Muscle of arm (tissue), 12 donors: Measurements from ENCODE around the gene LAPTM4A. TPM values are rescaled to one million over a fixed set of nuclear protein-coding genes. Genes with fewer than 3 reads are reported as not detected.

ENCODE experiments used
- DNase-seq: peaks from one replicate; pipeline ENCODE4 v3.0.0-alpha.2; 2013
- polyA plus RNA-seq, 12 donors: library from polyadenylated mRNA; unstranded; fragments of 120-200 nt; gene quantifications; one replicate each; pipeline ENCODE4 v1.2.1, GENCODE V29; 2013; ENCODE audit not compliant: insufficient read length in 12 of 12

The LAPTM4A gene
- polyA plus RNA-seq, 12 donors = 297 to 476 (median 385) TPM; not detected in 1

GRCh38 chr2:19989667-19990415 lies 61.6 kb downstream of the LAPTM4A start, which contains the start of gene WDR35:
TSS of gene WDR35 (minus strand) at chr2:19990105. CDS start at chr2:19990015, 90 bp downstream.
- DNase-seq = peak; percentile 85

- no peak for DNase-seq
Observed at GRCh38 chr2:19989342-19989666, 62.1 kb downstream of the LAPTM4A start.

DNA sequence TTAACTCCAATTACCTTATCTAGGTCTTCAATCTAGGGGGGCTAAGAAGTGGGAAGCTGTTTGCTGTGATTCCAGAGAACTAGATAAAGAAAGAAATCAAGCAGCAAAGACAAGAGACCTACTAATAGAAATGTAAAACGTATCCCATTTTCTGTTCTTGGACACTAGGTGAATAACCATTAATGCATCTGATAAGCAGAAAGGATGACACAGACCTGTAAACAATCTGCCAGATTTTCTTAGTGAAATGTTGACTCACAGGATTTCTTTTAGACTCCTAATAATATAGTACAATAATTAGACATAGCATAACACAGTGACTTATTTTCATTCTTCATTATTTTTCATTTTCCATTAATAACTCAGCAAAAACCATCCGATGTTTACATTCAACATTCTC lies 62.8 kb downstream of the LAPTM4A start:
- no peak for DNase-seq

DNA sequence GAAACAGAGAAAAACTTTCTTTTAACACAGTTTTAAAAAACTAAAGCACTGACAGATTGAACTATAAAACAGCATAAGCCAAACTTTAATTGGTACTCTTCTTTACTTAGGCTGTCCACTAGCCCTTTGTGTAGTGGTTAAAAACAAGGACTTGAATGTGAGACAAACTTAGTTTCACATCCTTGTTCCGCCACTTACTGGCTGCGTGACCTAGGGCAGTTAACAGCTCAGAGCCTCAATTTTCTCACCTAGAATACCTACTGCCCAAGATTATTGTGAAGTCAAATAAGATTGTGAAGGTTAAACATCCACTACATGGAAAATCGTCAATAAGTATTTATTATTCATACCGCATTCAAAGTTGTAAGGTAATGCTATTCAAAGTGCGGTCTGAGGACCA lies 63.5 kb downstream of the LAPTM4A start:
- DNase-seq = no peak

Other genes with a start within 250 kb of the LAPTM4A start
- 10 to 100 TPM in 10 of 12 donors, not detected in 2; 12.7 to 23.2 (median 18.9) TPM for gene TTC32, start 149.6 kb downstream of the LAPTM4A start, polyA plus RNA-seq
- gene WDR35, start 61.5 kb downstream of the LAPTM4A start, polyA plus RNA-seq = 10 to 100 TPM in 4 of 12 donors, 1 to 10 TPM in 7, not detected in 1; 6.1 to 22.4 (median 8.7) TPM
- gene MATN3, start 39.0 kb downstream of the LAPTM4A start, polyA plus RNA-seq = 1 to 10 TPM in 8 of 12 donors, under 1 TPM in 2, not detected in 2; 0.48 to 1.7 (median 1.2) TPM
- gene SDC1, start 173.5 kb upstream of the LAPTM4A start, polyA plus RNA-seq = 100 to 1,000 TPM in 1 of 12 donors, 10 to 100 TPM in 5, 1 to 10 TPM in 5, not detected in 1; 3.3 to 127 (median 10.2) TPM